Dermis microvascular lymphatic vessel endothelial cell (primary cell): ENCODE data around the gene CTNNA2. TPM values are rescaled to one million over a fixed set of nuclear protein-coding genes. Genes with fewer than 3 reads are reported as not detected.
"Not testable (repeated sequence)": the region's sequence is repeated elsewhere in the genome, so short reads cannot be mapped to it uniquely, and the experiment has no call there.

Experiments used
- DNase-seq, 2 donors: peaks; one replicate each; pipeline versions ENCODE4 v3.0.0 to v3.0.0-alpha.2; 2010; ENCODE audit warnings: low read depth in 2 of 2
- total RNA-seq: library from RNA; depleted of rRNA; stranded (reverse); fragments of >200 nt; gene quantifications from 2 replicates; pipeline ENCODE4 v1.2.1, GENCODE V29; 2014

Gene CTNNA2
- total RNA-seq, 1 donor from 2014 or later, result not detected

DNA sequence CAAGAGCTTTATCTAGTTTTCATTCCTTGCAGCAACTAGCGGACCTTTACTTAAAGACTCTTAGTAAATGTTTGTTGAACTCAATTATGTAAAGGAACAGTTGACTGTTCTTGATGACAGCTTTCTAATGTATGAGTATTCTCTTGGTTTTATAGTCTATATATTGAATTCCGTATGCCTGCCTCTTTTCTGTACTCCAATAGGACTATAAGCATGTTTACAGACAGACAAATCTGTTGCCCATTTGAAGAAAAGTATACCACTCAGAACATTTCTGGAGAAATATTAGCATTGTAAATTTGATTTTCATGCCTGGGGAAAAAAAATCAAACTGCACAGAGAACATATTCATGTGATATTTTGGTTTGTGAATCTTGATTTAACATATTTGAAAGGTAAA, 682.2 kb downstream of the CTNNA2 start:
- no peak for DNase-seq

DNA sequence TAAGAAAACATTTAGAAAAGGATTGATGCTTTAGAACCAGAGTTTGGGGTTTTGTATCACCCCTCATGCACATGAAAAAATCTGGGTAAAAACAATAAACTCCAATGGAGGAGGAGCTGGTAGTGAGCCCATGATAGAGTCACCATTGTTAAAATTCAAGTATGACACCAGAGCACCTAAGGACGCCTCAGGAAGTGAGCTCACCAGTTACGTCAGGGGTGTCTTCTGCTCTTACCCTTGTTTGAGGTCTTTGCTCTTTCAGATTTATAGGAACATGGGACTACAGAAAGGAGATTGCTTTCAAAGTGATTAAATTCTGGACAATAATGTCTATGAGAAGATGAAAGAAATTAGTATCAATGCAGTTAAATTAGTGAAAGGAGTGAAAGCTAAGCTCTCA, 685.2 kb downstream of the CTNNA2 start:
- DNase-seq, result no peak

DNA sequence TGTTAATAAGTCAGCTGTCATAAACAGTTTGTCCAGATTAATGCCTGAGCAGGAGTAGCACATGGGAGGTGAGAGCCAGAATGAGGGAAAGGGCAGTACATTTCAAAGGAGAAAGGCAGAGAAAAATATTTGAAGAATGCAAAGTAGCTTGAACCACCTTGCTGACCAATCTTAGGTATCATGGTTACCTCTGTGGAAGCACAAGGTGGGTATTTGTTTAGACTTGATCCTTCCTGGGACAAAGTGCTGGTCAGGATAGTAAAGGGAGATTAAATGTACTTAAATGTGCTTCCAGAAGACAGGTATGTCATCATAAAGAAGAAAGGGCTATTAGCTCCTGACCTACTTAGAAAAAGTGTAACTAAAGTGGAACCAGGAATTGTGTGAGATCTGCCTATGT, 686.7 kb downstream of the CTNNA2 start:
- no peak for DNase-seq

DNA sequence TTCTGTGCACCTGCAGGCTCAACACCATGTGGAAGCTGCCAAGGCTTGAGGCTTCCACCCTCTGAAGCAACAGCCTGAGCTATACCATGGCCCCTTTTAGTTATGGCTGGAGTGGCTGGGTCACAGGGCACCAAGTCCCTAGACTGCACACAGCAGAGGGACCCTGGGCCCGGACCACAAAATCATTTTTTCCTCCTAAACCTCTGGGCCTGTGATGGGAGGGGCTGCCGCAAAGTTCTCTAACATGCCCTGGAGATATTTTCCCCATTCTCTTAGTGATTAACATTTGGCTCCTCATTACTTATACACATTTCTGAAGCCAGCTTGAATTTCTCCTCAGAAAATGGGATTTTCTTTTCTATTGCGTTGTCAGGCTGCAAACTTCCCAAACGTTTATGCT, 691.1 kb downstream of the CTNNA2 start:
- DNase-seq, result not testable (repeated sequence)

DNA sequence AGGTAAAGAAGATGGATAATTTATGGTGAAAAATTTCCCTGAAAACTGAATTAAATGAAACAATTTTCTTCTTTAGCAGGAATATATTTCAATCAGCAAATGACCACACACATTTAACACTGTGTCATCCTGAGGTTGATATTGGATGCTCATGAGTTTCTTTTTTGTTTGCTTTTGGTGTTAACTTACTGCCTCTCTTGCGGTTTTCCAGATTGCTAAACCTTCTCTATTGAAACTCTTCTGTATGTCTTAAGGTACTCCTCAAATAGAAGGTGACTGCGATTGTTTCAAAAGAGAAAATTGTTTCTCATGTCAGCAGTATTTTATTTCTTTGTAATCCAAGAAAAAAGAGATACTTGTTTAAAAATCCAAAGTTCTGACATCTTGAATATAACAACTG, 692.6 kb downstream of the CTNNA2 start:
- no peak for DNase-seq

DNA sequence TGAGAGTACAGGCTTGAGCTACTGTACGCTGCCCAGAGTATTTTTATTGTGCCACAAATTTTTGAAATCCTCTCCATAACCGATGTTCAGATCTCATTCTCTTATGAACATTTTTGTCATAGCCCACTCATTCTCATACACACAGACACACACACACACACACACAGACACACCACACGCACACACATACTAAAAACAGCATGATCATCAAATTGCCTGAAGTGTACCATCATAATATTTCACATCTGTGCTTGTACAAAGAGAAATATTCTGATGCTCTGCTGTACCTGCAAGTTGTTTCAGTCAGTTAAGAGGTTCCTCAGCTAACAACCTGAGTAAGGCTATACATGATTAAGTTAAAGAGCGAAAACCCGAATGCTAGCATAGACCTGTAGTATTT, 696.6 kb downstream of the CTNNA2 start:
- no peak for DNase-seq

DNA sequence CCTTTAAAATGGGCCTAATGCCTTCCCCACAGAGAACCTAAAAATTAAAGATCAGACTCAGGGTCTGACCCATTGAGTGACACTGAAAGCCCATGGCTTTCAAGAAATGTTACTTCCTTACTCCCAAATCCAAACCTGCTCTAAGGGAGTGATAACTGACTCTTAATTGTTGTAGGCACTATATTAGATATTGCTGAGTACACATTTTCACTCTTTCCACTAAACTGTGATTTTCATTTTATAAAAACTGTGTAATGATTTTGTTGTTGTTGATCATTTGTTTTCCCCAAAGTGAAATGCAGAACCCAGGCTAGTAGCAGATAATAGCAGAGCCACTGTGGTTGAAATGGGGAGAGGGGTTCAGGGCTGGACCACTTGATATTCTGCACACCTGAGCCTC, 704.6 kb downstream of the CTNNA2 start:
- DNase-seq, result no peak

DNA sequence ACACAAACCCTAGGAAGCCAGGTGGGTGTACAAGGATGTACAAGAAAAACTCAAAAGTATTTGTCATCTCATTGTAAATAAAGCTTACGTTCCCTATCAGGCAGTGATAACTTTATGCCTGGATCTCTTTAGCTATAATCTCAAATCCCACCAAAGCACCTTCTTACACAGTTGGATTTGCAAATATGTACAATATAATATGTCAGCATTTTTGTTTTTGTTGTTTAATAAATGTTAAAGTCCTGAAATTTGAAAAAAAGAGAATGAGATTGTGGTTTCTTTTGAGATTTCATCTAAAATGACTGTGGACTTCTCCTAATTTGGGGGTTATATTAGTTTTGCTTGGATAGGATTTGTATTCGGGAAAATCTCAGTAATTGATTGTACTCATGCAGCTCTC, 709.8 kb downstream of the CTNNA2 start:
- DNase-seq, result no peak

DNA sequence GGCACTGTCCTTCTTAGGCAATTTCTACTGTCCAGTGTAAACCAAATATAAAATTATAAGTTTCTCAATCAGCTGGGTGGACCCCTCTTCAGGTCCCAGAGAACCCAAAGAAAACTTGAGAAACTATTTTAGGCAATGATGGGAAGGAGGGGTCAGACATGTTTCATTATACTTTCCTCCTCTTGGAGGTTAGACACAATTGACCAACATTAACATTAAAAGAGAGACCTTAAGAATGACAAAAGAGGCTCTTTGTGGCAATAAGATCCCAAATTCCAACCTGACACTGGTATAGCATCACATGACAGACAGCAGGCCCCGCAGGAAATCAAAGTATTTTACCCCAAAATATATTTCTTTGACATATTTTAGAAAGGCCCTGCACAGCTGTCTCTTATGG, 718.6 kb downstream of the CTNNA2 start:
- no peak for DNase-seq

DNA sequence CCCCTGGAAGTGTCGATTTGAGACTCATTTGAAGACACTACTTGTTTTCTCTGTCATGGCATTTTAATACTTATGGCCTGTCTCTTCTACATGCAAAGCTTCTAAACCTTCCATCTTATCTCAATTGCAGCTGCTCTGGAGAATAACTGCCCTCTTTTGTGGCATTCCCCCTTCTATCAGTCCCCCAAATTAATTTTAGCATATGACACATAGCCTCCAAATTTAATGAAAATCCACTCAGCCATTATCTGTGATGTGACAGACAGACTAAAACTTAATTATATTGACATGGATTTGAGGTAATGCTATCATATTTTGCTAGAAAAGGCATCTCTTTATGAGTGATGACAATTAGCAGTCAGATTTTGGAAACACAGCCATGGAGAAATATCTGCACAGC, 720.5 kb downstream of the CTNNA2 start:
- DNase-seq, result no peak

DNA sequence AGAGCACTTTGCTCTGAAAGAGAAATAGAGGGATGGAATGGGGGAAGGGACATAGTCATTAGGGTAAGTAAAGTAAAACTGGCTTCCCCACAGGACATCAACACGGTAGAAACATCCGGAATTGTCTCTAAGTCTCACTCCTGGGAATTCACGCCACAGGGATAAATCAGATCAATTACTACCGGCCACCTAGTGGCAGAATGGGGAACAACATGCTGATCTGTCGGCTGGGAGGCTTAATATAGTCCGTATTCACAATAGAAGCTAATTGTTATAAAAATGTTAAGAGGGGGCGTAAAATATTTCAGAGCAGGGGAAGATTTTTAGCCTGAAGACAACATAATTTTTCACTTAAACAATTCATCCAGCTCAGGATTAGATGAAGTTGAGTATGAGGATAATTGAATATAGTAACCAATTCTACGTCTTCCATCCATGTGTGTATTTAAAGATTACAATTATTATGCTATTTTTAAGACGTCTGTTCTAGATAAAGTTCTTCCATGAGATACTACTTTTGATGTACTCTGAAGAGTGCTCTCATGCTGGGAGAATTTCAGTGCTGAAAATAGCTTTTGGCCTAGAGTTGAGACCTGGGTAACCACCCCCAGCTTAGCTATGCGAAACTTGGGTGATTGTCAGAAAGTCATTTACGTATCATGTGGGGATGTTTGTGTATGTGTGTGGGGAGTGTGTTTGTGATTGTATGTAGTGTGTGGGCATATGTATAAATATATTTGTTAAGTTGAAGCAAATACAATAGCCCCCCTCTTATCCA, 726.0 kb downstream of the CTNNA2 start:
- no peak for DNase-seq

DNA sequence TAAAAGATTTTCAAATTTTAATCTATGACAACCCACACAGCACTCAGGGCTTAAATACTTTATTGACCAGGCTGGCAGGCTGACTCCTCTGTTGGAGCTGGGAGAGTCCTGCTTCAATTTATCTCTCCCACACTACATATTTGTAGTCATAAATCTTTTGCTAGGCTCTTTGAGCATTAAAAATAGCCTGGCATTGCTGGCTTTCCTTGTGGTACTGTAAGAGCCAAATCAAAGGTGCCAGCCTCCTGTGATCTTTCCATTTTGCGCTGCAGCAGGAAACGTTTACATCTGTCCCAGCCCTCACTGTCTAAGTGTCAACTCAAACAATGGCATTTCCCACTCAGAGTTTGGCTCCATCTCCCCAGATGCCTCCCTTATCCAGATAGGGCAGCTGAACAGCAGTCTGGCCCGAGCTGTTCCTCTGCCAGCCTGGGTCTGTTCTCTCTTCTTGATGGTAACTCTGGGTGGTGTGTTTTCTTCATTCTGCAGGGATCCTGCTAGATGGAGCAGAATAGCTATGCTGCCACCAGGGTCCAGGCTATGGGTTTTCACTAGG, 729.6 kb downstream of the CTNNA2 start:
- no peak for DNase-seq

DNA sequence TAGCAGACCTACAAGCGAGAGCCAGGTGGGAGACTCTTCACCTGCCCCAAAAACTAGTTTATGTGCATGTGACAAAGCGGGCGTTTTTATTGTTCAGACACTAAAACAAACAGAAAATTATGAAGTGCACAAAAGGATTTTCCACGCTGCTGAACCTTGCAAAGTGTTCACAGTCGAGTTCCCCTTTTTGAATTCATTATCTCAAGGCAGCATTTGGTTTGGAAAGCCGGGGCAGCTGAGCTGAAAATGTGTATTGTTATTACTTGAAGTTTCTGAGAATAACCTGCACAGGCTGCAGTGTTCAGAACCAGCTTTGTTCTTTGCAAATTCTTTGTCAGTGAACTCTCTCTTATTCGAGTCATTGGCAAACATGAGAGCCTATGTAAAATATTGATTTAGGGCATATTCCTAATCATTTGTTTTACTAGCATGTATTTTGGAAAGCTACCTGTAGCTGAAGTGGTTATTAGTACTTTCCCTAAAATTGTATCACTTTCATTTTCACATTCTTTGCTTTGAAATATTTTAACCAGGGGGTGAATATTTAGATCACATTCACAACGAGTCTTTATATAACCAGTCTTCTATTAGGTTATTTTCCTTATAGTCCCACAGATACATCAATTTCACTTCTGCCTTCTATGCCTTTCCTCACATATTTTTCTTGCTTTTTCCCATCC, 732.2 kb downstream of the CTNNA2 start:
- no peak for DNase-seq

DNA sequence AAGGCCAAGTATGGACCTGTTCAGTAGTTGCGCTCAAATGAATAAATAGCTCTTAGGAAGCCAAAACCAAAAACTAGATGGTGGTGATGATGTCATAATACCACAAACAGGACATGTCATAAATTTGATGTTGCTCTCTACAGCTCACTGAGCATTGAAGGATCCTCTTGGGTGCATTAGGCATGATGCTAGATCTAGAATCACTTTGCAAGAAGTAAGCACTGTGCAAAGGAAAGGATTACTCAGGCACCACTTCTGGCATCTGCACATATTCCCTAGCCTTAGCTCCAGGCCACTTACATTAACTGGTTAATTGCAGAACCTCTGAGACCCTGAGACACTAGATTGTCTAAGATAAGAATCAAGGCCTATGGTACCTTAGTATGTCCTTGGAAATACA, 733.7 kb downstream of the CTNNA2 start:
- no peak for DNase-seq

DNA sequence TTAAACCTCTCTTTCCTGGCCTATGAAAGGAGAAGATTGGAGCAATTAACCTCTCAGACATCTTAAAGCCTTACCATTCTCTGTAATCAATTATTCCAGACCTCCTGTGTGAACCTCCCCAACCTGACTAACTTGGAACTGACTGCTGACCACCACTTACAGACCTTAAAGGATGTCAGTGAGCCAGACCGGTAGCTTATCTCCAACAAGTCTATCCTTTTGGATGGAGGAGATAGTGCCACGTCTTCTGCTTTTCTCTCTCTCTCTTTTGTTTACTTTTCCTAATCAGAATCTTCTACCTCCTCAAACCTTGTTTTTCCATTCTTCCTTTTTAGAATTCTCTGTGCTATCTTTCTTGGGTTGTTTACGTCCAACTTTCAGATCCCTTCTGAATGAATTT, 734.5 kb downstream of the CTNNA2 start:
- DNase-seq, result no peak

DNA sequence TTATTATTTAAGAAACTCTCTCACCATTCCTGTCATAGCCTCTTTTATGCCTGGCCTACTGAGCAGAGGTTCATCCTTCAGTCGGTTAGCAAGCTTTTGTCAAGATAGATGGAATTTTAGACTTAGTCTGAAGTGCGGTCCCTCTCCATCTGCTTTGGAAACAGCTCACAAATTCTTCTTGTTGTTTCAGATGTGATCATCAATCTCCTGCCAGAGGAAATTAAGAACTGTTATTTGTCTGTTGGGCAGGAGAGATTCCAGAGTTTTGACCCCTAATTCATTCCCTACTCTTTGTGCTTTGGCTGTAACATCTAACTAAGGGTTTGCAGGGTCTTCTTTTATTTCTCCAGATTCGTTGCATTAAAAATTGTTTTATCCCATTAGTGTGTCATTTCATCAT, 735.3 kb downstream of the CTNNA2 start:
- no peak for DNase-seq

DNA sequence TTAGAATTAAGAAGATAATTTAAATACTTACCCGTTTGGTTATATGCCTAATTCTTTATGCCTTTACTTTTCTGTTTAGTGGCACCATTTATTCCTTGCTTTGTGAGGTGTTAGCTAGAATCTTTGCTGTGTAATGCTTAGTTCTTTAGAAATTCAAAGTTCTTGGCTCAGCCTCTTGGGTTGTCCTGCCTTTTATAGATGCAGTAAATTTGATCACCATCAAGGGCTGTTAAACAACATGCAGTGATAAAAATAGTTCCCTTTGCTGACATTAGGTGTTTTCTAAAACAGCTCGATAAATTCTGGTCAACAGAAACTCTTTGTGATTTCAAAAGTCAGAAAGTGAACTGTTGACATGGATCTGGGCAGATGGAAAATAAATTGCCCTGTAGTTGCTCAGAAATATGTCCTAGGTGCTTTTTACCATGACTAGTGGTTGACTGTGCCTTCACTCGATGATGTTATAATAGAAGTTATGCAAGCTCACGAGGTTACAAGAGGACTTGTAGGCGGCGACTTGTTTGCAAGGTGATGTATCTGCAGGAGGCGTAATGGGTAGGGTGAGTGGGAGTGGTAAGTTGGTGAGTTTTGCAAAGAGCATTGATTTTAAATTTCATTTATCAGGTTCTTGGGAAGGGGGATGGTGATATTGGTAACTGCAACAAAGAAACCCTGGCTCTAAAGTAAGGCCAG, 739.6 kb downstream of the CTNNA2 start:
- no peak for DNase-seq

DNA sequence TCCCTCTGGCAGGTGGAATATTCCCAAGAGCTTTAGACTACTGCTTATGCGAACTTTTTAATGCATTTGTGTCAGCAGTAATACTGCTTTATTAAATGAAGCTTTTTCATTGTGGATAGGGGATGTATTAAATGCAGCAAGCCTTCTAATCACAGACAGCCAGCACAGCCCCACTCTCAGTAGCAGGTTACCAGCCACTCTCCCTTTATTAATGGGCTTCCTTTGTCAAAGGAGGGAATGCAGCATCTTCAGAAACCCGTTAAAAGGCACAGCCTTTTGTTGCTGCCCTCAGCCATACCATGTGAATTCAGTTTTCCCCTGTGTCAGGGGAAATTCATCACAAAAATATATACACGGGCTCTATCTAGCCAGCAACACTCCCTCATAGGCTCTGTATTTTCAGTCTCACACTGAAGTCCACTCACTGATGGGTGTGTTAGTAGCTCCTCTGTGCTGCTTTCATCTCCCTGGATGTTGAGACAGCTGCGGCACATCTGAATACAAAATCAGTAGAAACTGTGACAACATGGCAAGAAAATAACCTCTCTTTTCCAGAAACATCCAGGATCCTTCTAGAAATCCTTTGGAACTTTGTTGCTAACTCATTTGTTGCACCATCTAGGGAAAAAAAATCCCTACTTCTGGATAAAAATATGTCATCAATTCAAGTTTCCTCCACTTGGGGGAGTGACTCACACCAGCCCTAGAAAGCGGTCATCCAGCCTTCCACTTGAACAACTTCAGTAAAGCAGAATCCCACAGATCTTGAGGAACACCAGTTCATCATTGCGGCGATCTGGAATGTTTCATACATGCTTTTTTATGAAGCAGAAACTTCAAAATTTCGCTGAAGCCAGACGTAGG, 743.3 kb downstream of the CTNNA2 start:
- no peak for DNase-seq

DNA sequence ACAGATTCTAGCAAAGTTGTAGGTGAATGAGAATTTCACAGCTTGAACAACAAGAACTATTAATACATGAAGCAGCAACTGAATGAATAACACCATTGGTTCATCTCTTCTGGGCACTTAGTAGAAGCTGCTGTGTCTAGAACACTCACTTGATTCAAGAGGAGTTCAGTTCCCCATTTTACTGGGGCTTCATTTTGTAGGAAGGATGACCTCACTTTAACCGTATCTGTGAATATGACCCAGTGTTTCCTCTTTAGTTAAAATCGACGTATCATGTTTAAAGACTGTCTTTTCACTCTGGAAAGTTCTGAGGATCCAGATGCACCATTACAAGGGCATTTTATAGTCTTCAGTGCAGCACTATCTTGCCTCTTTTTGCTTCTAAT, 743.9 kb downstream of the CTNNA2 start:
- DNase-seq, result no peak

DNA sequence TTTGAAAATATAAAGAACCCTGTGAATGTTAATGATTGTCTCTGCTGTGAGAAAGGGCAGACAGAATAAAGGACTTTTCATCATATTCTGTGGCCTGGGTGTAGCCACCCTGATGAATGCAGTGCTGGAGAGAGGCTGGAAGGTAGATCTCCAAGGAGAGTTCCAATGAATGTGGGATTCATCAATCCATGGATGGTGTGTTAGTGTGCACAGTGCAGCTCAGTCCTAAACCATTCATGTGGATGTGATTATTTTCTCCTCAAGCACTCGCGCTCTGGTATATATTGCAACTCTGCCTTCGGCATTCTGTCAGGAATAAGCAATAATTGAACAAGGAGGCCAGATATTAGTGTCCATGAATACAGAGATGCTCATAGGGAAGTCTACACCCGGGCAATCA, 744.6 kb downstream of the CTNNA2 start:
- no peak for DNase-seq

DNA sequence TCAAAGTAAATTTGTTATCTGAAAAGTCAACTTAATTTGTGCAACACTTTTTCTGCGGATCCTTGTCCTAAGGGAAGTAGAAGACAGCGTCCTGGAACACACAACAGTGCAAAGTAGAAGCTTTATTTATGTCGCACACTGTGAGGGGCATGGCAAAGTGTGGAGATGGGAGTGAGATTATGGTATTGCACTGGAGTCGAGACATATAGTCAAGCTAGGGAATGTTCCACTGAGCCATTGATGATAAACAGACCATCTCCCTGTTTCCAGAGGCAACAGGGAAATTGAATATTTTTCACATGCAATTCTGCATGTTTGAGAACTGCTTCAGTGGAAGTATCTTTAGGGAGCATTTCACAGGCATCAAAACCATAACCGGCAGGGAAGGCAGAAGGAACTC, 745.5 kb downstream of the CTNNA2 start:
- DNase-seq, result no peak

DNA sequence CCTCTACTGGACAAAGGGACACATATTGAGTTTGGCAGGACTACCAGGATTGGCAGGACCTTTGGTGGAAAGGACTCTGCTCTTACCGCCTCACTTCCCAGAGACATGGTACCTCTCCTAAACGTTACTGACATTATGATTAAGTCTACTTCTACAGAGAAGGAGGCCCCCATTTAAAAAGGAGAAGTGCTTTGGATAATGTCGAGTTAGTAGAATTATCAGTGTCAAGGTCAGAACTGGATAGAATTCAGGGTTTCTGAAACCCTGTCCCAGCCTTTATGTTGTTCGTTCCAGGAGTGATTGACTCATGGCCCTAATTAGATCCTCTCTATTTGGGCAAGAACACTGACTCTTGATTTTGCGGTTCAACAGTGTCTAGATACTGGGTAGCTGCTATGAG, 745.9 kb downstream of the CTNNA2 start:
- DNase-seq, result no peak
